Measurements from ENCODE around the gene PERM1.

Gene PERM1

DNA sequence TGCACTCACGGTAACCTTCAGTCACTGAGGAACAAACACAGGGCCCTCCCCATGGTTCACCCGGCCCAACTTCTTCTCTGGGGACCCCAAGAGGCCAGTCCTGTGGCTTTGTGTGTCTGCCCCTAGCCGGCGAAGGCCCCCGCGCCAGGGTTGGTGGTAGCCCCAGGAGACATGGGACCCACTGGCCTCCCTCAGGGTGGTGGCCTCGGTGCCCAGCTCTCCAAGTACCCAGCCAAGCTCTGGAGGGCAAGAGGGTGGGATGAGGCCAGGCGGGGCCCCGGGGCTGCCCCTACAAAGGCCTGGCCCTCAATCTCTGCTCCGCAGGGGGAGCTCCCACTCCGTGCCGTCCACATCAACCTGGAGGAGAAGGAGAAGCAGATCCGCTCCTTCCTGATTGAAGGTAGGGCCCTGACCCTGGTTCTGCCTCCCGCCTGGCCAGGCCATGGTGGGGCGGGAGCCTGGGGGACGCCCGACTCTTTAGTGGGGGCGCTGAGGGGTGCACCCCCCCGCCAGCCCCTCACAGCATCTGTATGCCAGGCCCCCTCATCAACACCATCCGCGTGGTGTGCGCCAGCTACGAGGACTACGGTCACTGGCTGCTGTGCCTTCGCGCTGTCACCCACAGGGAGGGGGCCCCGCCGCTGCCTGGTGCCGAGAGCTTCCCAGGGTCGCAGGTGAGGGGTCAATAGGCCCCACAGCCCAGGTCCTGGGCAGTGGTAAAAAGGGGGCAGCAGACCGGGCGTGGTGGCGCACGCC is 10.0 kb downstream of the PERM1 start:
- no peak for DNase-seq (ENCODE audit: low read depth)
- TF ChIP-seq, protein P1, sequence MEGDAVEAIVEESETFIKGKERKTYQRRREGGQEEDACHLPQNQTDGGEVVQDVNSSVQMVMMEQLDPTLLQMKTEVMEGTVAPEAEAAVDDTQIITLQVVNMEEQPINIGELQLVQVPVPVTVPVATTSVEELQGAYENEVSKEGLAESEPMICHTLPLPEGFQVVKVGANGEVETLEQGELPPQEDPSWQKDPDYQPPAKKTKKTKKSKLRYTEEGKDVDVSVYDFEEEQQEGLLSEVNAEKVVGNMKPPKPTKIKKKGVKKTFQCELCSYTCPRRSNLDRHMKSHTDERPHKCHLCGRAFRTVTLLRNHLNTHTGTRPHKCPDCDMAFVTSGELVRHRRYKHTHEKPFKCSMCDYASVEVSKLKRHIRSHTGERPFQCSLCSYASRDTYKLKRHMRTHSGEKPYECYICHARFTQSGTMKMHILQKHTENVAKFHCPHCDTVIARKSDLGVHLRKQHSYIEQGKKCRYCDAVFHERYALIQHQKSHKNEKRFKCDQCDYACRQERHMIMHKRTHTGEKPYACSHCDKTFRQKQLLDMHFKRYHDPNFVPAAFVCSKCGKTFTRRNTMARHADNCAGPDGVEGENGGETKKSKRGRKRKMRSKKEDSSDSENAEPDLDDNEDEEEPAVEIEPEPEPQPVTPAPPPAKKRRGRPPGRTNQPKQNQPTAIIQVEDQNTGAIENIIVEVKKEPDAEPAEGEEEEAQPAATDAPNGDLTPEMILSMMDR (IDR thresholded peaks at IDR 0.05; ENCODE audit: low read depth, low read length, missing control alignments): no peak
- H3K4me3 ChIP-seq (ENCODE audit: low read depth, low read length): no peak overlapping the region

DNA sequence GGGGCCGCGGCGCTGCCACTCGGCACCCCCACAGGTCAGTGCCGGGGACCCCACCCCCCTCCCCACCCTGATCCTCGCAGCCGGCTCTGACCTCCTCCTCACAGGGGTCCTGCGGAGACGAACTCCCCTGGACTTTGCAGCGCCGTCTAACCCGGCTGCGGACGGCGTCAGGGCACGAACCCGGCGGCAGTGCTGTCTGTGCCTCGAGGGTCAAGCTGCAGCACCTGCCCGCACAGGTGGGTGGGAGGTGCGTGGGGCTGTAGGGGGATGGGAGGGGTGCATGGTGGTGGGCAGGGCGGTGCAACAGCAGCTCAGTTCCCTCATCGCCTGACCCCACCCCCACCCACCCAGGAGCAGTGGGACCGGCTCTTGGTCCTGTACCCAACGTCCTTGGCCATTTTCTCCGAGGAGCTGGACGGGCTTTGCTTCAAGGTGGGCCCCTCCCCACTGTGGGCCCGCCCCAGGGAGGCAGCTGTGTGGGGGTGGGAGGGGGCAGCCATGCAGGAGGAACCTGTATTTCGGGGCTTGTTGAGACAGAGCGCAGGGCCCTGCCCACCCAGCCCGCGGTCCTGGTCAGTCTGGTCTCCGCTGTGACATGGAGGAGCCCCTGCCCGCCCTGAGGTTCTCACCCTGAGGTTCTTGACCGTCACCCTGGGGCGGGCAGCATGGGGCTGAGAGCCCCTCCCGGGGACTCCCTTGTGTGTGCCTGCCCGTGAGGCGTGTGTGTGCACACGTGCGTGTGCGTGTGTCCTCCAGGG is 10.7 kb downstream of the PERM1 start:
- H3K4me3 ChIP-seq (ENCODE audit: low read depth, low read length): no peak overlapping the region
- TF ChIP-seq, protein P1 (IDR thresholded peaks at IDR 0.05; ENCODE audit: low read depth, low read length, missing control alignments): no peak
- DNase-seq (ENCODE audit: low read depth): no peak

DNA sequence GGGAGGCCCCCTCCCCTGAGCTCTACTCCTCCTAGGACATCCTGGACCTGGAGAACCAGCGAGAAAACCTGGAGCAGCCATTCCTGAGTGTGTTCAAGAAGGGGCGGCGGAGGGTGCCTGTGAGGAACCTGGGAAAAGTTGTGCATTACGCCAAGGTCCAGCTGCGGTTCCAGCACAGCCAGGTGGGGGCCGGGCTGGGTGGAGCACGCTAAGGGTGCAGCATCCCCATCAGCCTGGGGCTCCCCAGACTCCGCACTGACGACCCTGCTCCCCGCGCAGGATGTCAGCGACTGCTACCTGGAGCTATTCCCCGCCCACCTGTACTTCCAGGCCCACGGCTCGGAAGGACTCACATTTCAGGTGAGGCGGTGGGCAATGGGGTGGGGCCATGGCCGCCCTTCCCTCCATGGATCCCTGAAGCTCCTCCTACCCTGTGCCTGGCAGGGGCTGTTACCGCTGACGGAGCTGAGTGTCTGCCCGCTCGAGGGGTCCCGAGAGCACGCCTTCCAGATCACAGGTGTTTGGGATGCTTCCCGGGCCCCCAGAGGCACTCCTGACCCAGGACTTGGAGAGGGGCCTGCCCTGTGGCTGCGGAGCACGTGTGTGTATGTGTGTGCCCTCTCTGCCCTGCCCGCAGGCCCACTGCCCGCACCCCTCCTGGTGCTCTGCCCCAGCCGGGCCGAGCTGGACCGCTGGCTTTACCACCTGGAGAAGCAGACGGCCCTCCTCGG is 11.5 kb downstream of the PERM1 start:
- TF ChIP-seq, protein P1 (IDR thresholded peaks at IDR 0.05; ENCODE audit: low read depth, low read length, missing control alignments): no peak
- no peak overlapping the region for H3K4me3 ChIP-seq (ENCODE audit: low read depth, low read length)
- no peak for DNase-seq (ENCODE audit: low read depth)

DNA sequence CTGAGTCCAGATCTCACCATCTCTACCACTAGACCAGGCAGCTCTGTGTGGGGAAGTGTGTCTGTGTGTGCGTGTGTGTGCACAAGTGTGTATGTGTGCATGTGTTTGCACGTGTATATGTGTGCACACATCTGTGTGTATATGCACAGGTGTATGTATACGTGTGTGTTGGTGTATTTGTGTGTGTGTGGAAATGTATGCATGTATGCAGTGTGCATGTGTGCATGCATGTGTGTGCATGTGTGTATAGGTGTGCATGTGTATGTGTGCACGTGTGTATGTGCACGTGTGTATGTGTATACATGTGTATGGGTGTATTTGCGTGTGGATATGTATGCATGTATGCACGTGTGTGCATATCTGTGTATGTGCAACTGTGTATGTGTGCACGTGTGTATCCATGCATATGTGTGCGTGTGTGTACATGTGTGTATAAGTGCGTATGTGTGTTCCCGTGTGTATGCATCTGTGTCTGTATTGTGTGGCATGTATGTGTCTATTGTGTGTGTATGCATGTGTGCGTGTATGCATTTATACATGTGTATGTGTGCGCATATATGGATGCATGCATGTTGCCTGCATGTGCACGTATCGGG is 12.5 kb downstream of the PERM1 start:
- TF ChIP-seq, protein P1 (IDR thresholded peaks at IDR 0.05; ENCODE audit: low read depth, low read length, missing control alignments): no peak
- DNase-seq (ENCODE audit: low read depth): no peak
- no peak overlapping the region for H3K4me3 ChIP-seq (ENCODE audit: low read depth, low read length)

DNA sequence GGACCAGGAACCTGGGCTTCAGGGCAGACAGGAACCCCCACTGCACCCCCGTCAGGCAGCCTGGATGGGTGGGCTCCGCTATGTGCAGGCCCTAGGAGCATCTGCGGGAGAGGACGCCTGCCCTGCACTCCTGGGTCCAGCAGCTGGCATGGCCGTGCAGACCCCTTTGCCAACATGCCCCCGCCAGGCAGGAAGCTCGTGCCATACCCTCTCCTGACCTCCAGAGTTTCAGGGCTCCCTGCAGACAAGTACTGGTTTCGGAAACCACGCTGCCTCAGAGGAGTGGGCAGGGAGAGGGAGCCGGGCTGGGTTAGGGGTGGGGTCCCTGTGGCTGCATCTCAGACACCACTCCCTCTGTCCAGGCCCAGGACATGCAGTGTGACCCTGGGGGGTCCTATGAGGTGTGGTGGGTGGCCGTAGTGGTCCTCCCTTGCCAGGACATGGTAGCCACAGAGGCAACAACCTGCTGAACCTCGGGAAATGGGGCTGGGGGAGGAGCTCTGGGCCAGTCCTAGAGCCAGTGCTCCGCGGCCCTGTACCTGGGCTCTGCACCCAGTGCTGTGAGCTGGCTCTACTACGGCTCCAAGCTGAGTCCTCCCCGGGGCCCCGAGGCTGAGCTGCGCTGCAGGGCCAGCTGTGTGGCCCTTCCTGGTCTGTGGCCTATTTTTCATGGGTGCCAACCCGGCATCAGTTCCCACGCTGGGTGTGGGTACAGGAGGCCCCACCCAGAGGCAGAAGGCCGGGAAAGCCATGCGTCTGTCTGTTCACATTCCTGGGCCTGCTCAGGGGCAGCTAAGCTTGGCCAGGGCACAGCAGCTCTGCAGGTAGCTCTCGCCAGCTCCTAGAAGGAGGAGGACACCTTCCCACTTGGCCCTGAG is 14.2 kb downstream of the PERM1 start:
- no peak for DNase-seq (ENCODE audit: low read depth)
- TF ChIP-seq, protein P1 (IDR thresholded peaks at IDR 0.05; ENCODE audit: low read depth, low read length, missing control alignments): no peak
- no peak overlapping the region for H3K4me3 ChIP-seq (ENCODE audit: low read depth, low read length)

All from GM12864 (cell line).